Measurements from ENCODE around the gene MSANTD1. TPM values are rescaled to one million over a fixed set of nuclear protein-coding genes. Genes with fewer than 3 reads are reported as not detected.

The MSANTD1 gene
- total RNA-seq (2014; rRNA removed; shearing (Covaris generic)): 0.55 TPM in 1 of 2 replicates, not detected in the other

- DNase-seq (ENCODE audit: low spot score): no peak
These were observed at the start of gene MSANTD1 for GRCh38 chr4:3248811-3249661. Gene MSANTD1, plus strand, starts transcription at chr4:3249159. Its CDS starts 64 bp downstream, at chr4:3249223.

DNA sequence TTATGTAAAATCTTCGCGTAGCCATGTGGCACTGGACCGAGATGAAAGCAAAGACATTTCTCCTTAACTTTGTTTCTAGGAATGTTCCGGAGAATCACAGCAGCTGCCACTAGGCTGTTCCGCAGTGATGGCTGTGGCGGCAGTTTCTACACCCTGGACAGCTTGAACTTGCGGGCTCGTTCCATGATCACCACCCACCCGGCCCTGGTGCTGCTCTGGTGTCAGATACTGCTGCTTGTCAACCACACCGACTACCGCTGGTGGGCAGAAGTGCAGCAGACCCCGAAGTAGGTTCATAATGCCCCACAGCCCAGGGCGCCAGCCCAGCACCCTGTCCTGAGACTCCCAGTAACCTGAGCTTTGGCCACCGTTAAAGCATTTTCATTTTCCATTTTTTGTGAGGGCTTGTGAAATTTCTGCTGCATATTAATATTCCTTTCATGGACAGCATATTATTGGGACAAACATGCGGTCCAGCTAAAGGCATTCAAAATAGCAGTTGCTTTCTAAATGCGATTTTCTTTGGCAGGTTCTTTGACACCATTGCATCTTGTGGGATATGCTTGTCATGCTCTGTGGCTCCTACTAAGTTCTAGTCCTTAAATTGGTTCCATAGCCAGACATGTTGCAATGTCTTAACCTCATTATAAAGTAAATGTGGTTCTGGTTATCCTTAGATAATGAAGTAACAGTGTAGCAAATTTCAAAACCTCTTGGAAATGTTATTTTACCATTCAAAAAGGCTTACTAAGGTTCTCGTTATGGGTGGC lies 49.1 kb upstream of the MSANTD1 start:
- no peak for DNase-seq (ENCODE audit: low spot score)

DNA sequence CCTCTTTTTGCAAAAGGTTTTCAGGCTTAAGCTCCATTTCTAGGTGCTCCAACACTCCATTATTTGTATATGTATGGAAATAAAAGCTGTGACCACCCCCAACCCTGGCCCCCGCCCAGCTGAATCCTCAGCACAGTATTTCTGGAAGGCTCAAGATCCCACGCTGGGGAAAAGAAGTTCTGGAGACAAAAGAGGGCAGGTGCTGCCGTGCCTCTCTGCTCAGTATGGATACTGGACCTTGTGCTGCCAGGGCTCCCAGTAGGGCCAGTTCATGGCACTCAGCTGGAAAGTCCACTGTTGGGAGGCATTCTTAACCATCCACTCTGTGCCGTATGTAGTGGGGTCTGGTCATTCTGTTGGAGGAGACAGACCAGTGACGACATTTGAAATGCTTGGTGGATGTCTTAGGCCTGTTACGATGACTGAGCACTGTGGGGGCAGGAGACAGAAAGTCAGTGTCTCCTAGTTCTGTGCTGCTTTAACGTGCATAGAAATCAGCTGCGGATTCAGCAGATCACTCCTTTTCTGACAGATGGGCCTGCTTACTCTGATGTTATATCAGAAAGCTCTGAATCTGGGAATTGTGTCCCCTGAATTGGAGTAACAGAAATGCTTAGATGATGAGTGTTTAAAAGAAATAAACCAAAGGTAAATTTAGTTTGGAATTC lies 48.4 kb upstream of the MSANTD1 start:
- no peak for DNase-seq (ENCODE audit: low spot score)

GRCh38 chr4:3201718-3202702 lies 46.9 kb upstream of the MSANTD1 start:
- peak; percentile 65 for DNase-seq (ENCODE audit: low spot score)

DNA sequence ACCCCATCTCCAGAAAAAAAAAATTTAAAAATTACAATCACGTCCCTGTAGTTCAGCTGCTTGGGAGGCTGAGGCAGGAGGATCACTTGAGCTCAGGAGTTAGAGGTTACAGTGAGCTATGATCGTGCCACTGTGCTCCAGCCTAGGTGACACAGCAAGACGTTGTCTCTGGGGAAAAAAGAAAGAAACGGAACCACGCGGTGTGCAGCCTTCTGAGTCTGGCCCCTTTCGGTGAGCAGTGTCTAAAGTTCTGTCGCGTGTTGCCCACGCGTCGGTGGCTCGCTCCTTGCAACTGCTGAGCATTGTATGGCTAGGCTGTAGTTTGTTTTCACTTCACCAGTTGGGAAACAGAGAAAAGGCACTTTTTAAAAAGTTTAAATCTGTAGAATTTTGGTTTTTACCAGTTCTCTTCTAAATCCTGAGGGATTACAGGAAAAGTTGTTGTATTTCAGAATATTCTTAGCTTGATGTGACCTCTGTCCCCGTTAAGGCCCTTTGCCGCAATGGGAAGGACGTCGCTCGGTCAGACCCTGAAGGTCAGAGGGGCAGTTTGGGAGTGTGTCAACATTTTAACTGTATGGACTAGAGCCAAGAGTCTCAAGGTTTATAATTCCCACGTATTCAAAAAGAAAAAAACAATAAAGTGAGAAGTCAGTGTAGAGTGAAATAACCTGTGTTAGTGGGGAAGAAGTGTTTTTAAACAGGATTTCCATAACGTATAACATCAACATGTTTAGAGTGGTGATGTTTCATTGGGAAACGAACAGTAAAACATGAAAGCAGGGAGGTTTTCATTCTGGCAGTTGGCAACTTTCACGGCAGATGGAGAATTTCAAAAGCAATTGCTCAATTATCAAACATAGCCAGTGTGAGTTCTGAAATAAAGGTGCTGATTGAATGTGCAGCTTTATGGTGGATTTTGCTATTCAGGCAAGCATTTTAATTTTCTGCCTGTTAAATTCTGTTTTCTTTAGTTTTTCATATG lies 45.8 kb upstream of the MSANTD1 start:
- DNase-seq (ENCODE audit: low spot score): no peak

DNA sequence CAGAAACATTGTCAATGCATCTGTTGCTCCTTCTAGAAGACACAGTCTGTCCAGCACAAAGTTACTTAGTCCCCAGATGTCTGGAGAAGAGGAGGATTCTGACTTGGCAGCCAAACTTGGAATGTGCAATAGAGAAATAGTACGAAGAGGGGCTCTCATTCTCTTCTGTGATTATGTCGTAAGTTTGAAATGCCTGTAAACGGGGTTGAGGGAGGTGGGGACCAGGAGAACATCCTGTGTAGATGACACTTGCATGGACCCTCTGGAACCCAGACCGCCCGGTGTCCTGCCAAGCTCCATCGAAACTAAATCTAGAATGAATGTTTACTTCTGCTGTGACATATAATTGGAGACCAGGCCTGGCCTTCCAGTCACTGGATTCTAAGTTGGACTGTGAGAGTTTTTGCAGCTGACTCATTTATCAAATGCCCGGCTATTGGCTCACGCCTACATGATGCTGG lies 45.0 kb upstream of the MSANTD1 start:
- peak; percentile 5 for DNase-seq (ENCODE audit: low spot score)

GRCh38 chr4:3205995-3206394 lies 43.0 kb upstream of the MSANTD1 start:
- DNase-seq (ENCODE audit: low spot score): no peak

- no peak for DNase-seq (ENCODE audit: low spot score)
These were observed 42.4 kb upstream of the MSANTD1 start for GRCh38 chr4:3206439-3207100.

GRCh38 chr4:3207531-3208037 lies 41.4 kb upstream of the MSANTD1 start:
- DNase-seq (ENCODE audit: low spot score): no peak

DNA sequence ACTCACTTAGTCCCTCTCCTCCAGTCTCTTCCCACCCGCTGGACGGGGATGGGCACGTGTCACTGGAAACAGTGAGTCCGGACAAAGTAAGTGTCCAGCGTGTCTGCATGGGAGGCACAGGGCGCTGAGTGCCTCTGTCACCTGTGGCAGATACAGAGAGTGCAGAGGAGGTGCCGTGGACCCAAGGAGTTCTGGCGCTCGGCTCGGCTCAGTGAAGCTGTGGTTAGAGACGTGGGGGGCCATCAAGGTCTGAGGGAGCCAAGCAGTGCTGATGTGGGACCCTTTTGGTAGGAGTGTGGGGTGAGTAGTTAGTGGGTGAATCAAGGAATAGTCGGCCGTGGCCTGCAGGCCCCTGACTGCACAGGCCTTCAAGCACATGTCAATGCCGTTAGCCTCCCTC lies 40.1 kb upstream of the MSANTD1 start:
- DNase-seq (ENCODE audit: low spot score): no peak

GRCh38 chr4:3209551-3210325 lies 39.2 kb upstream of the MSANTD1 start:
- no peak for DNase-seq (ENCODE audit: low spot score)

DNA sequence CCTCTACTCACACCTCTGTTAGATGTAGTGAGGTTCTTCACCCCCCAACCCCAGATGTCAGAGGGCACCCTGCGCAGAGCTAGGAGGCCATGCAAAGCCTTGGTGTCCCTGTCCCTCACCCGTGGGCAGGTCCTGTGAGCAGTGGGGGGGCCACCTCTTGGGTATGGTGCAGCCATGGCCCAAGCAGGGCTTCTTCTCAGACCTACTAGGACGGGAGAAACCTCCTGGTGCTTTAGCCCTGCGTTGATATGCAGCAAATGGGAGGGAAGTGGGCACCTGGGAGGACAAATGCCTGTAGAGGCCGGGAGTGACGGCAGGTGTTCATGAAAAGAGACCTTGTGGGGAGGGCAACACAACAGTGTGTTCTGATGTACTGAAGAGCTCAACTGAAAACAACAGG lies 38.5 kb upstream of the MSANTD1 start:
- DNase-seq (ENCODE audit: low spot score): no peak

DNA sequence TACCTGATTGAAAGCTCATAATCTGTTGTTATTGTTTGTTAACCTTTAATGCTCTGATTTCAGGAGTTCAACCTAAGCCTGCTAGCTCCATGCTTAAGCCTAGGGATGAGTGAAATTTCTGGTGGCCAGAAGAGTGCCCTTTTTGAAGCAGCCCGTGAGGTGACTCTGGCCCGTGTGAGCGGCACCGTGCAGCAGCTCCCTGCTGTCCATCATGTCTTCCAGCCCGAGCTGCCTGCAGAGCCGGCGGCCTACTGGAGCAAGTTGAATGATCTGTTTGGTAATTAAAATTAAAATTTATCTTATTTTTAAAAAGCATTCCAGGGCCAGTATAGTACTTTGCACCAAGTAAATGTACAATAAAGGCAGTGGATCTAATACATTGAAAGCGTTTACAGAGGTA lies 37.1 kb upstream of the MSANTD1 start:
- DNase-seq (ENCODE audit: low spot score): no peak

DNA sequence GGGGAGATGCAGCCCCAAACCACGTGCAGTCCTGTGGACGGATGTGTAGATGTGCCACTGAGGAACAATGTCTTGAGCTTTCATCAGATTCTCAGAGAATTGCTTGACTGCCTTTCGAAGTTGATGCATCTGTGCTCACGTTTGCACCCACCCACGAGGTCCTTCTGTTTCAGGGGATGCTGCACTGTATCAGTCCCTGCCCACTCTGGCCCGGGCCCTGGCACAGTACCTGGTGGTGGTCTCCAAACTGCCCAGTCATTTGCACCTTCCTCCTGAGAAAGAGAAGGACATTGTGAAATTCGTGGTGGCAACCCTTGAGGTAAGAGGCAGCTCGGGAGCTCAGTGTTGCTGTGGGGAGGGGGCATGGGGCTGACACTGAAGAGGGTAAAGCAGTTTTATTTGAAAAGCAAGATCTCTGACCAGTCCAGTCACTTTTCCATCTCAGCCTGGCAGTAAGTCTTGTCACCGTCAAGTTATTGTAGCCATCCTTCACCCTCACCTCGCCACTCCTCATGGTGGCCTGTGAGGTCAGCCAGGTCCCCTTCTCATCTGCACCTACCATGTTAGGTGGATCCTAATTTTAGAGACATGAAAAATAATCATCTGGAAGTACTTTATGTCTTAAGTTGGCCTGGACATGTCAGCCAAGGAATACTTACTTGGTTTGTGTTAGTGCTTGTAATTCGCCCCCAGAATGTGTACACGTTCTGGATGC lies 36.4 kb upstream of the MSANTD1 start:
- no peak for DNase-seq (ENCODE audit: low spot score)

DNA sequence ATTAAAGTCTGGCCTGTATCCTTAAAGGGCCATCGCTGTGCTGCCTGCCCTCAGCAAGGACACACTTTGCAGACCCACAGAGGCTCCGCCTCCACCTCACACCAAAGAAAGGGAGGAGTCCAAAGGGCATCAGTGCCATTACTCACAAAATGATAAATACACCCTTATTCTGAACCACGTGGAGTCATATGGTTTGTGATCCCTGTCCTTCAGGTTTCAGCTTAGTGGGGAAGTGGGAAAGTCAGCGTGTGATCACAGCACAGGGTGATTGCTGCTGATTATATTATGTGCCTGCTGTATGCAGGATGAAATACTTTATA lies 35.9 kb upstream of the MSANTD1 start:
- no peak for DNase-seq (ENCODE audit: low spot score)

DNA sequence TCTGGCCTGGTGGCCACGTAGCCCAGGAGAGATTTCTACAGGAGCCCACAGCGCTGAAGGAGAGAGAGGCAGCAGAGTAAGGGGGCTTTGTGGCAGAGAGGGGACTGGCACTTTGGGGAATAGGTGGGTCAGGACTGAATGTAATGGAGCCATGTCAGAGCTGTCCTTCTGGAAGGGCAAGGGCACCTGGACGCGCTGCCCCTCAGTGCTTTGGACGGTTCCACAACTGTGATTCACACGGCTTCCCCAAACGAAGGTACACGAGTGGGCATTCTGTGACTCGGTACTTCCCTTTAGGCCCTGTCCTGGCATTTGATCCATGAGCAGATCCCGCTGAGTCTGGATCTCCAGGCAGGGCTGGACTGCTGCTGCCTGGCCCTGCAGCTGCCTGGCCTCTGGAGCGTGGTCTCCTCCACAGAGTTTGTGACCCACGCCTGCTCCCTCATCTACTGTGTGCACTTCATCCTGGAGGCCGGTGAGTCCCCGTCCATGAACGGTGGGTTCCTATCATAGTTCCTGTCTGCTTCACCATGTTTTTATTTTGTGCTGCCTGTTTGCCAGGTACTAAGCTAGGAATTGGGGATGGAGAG lies 35.2 kb upstream of the MSANTD1 start:
- DNase-seq (ENCODE audit: low spot score): no peak

DNA sequence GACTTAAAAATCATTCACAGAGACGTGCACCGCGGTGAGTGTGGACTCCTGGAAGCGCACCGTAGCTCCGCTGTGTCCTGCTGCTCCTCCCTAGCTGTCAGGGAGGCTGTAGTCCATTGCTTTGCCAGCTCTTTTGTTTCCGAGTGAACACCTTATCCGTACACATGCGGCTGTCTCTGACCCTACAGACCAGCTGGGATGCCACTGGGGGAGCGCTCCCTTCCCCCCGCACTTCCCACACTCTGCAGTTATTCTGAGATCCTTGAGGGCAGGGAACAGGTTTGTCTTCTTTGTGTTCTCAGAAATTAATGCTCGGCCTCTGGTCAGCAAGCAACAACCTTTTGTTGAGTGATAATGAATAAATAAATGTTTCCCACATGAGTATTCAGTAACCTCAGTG lies 33.7 kb upstream of the MSANTD1 start:
- no peak for DNase-seq (ENCODE audit: low spot score)

Data from A172 (cell line).